ENCODE measurements around the gene DMPK.

The DMPK gene

DNA sequence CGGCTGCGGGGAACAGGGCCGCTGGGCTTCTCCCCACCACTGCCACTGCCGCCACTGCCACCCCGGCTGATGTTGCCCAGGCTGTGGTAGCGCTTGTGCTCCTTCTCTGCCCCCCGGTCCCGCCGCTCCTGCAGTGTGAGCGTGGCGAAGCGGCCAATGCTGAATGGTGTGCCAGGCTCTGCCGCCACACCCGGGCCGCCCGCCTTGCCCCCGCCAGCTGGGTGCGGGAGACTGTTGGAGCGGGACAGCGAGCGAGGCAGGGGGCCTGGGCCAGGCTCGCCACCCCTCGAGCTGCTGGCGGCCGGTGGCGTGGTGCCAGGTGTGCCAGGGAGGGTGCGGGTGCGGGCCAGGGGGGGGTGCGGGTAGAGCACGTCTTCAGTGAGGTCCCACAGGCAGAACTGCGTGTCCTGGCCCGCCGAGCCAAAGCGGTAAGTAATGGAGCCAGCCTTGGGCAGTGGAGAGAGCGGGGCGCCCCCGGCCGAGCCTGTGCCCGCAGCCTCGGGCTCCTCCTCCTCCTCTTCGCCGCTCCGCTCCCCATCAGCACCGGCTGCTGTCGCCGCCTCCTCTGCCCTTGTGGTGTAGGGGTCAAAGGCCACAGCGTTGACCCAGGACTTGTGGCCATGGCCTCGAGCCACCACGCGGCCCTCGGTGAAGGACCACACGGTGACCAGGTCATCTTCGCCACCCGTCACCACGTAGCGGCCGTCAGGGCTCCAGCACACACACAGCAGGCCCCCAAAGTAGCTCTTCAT lies 3.7 kb upstream of the DMPK start:
- no peak for DNase-seq (ENCODE audit: low read depth in 3 of 3)

DNA sequence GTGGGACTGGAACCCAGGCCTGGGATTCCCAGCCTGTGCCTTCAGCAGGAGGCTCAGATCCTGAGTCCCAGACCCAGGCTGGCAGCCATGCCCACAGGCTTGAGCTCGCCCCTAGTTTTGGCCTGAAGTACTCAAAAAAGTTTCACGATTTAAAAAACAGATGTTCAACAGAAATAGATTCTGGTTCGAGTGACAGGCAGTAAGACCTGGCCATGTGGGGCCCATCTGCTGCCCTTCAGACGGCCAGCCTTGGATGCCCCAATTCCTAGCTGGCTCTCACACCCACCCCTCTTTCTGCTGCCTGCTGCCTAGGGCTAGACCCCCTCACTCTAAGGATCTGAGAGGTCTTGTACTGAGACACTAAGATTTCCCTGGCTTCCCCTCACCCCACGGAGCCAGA lies 2.8 kb upstream of the DMPK start:
- no peak for DNase-seq (ENCODE audit: low read depth in 3 of 3)

DNA sequence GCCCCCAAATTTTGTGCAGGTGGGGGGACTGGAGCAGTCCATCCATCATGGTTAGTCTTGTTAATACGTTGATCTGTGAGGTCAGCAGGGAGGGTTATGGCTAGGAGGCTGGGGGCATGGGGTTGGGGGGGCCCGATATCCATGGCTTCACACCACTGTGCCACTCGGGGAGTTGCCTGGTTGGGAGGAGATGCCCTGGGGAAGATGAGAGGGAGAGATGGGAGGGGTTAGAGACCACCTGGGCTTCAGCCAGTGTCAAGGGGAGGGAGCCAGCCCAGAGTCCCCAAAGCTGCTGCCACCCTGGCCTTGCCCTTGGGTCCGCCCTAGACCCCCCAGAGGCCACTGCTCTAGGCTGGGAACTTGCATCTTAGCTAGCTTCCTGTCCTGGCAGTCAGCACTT lies 1.8 kb upstream of the DMPK start:
- no peak for DNase-seq (ENCODE audit: low read depth in 3 of 3)

DNA sequence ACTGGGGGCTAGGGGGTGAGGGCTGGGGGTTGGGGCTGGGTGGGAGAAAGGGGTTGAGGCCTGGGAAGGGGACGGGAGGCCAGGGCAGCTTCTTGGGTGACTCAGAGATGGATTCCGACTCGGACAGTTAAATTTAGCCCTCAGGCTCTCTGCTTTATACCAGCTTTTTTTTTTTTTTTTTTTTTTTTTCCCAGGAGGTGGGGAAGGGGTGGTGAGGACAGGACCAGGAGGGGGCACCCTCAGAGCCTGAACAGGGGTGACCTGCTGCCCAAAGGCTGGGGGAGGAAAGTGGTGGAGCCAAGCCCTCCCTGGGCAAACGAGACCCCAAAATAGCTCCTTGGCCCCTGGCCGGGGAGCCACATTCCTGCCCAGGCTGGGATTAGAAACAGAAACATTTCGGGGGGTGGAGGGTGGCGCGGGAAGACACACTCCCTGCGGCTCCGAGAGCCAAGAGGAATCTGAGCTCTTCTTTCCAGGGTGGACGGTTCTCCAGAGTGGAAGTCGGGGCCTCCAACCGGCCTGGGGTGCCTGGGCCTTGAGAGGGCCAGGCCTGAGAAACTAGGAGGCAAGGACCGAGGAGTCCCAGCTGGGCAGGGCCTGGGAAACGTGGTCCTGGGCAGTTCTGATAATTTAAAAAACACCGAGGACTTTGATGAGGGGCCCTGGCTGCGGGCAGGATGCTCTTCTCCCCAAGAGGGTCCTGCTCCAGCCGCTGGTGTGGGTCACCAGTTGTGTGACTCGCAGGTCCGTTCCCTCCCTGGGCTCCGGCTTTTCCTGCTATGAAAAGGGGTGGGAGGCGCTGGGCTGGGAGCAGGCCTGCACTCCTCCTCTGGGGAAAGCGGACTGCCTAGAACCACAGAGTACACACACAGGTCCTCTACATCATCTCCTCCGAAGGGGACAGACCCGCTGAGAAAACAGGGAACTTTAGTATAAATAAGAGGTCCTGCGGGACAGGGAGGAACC lies 813 bp upstream of the DMPK start:
- DNase-seq (ENCODE audit: low read depth in 3 of 3), result no peak

DNA sequence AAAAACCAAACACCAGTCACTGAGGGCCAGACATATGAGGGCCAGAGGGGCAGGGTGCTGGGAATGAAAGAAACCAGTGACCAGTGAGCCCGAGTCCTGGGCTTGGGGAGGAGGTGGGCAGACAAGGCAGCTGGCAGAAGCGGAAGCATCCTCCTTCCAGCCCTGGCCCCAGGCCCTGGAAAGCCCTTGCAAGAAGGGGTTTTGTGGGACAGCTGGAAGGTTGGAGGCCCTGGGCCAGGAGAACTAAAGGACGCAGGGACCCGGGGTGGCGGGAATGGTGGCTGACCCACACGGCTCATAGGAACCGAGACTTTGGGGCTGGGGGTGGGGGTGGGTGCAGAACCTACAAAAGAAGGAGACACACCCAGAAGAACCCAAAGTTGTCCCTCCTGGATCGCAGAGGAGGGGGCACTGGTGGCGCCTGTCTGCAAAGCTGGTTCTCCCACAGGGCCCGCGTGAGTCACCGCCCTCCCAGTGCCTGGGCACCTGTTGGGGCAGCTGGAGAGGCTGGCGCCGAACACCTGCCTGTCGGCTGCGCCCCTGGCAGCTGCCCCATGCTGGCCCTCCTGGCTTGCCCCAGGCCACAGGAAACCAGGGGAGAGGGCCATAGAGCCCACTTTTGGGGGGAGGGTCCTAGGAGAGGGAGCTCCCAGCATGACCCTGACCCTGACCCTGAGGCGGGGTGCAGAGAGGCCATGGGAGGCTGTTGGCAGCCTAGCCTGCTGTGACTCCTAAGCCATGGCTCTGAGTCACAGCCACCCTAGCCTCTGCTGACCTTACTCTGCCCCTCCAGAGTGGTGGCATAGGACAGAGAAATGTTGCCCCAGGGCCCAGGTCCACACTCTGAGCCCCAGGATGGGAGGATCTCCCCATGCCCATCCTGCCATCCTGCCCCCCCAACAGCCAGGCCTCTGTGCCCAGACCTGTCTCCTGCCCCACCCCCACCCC lies 802 bp downstream of the DMPK start:
- no peak for DNase-seq (ENCODE audit: low read depth in 3 of 3)

DNA sequence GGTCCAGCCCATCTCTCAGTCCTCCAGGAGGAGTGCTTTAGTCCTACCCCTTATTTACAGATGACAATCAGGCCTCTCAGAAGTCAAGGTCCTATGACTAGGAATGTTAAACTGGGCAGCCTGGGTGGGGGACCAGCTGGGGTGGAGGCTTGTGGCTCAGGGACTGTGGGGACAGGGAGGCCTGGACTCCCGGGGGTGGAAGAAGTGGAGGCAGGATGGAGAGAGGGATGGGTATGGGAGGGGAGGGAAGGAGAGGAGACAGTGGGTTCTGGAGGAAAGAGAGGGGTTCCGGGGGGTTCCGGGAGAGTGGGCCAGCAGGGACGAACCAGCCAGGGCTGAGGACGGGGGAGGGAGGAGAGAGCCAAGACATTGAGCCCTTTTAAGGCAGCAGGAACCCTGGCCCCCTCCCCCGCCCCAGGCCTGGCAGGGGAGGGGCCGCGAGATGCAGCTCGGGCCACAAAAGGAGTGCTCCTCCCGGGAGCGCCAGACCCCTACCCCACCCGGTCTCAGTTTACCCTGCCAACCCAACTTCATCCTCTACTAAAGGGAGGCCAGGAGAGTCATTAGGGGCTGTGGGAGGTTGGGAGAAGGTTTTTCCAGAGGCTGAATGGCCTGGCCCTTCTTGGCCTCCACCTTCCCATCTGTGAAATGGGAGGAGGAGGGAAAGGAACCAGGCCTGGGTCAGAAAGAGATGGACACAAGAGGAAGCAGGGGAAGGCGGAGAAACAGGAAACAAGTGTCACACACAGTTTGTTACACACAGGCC lies 1.7 kb downstream of the DMPK start:
- no peak for DNase-seq (ENCODE audit: low read depth in 3 of 3)

DNA sequence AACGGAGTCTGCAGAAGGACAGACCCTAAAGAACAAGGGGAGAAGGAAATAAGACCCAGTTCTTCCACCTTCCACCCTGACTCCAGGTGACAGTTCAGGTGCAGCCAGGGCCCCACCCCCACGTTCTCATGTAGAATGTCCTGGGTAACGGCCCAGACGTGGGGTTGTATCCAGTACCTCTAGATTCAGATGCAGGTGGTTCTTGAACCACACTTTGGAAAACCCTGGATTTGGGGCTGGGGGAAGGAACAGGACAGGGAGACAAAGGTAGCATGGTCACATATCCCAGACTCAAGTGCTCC lies 2.2 kb downstream of the DMPK start:
- DNase-seq (ENCODE audit: low read depth in 3 of 3), result no peak

DNA sequence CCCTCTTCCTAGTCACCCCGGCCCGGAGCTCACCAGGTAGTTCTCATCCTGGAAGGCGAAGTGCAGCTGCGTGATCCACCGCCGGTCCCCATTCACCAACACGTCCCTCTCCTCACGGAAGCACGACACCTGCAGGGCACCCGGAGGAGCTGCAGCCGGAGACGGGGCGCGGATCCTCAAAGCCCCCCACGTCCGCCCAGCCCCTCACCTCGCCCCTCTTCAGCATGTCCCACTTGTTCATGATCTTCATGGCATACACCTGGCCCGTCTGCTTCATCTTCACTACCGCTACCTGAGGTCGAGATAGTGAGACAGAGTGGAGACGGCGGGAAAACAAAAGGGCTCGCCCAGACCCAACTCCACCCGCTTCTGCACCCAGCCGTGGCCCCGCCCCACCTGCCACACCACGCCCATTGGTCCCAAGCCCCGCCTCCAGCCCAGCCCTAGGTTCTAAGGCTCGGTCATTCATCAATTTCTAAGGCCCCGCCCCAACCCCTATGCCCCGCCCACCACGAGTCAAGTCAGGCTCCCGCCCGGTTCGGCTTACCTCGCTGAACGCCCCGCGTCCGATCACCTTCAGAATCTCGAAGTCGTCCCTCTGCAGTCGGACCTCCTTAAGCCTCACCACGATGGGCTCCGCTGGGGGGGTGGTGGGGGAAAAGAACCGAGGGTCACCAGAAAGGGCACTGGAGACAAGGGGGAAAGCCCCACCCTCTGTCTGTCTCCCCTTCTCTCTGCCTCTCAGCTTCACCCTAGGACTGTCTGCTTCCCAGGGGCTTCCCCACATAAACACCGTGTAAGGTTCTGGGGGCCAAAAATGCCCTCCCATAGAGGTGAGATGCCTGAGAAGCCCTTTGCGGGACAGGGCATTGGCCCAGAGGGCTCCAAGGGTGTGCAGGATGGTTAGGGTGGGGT lies 2.8 kb downstream of the DMPK start:
- DNase-seq (ENCODE audit: low read depth in 3 of 3), result peak; percentile 65 to 78 (median 71)

DNA sequence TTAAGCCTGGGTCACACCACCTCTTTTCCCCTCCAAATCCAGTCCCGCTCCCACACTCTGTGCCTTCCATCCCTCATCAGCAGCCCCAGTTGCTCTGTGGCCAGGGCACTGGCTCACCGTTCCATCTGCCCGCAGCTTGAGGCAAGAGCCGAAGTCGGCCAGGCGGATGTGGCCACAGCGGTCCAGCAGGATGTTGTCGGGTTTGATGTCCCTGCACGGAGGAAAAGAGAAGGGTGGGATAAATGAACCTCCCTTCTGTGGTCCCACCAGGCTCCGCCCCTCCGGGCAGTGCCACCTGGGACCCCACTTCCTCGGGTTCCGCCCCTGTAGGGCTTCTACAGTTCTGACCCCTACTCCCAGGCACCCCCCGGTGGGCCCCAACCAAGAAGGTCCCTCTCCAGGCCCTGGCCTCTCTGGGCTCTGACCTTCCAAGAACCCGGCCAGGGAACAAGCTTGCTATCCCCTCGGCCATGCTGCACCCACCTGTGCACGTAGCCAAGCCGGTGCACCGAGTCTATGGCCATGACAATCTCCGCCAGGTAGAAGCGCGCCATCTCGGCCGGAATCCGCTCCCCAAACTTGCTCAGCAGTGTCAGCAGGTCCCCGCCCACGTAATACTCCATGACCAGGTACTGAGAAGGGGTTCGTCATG lies 4.2 kb downstream of the DMPK start:
- DNase-seq (ENCODE audit: low read depth in 3 of 3), result no peak

DNA sequence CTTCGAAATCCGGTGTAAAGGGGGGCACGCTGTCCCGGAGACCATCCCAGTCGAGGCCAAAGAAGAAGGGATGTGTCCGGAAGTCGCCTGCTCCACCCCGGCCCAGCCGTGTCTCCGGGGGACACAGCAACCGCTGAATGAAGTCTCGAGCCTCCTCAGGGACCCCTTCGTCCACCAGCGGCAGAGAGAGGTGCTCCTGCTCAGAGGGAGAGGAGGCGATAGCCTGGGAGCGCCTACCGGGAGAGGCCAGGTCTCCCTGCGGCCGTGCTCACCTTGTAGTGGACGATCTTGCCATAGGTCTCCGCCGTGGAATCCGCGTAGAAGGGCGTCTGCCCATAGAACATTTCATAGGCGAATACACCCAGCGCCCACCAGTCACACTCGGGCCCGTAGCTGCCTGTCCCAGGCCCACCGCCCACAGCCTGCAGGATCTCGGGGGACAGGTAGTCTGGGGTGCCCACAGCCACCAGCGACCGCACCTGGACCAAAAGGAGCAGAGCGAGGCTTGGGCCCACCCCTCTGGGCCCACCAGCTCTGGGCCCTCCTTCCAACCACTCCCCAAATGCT lies 4.8 kb downstream of the DMPK start:
- no peak for DNase-seq (ENCODE audit: low read depth in 3 of 3)

DNA sequence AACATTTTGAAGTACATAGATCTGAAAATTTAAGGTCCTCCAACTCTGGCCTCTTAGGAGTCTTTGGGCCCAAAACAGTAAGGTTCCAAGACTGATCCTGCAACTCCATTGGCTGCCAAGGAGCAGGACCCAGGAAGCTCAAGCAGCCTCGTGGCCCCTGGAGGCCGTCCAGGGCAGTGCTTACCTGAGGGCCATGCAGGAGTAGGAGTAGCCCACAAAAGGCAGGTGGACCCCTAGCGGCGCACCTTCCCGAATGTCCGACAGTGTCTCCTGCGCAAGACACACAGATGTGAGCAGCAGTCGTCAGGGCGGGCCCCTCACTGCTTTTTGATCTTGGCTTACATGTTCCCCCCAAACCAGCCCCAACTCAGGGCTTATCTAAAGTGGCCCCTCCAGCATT lies 7.5 kb downstream of the DMPK start:
- DNase-seq (ENCODE audit: low read depth in 3 of 3), result no peak

DNA sequence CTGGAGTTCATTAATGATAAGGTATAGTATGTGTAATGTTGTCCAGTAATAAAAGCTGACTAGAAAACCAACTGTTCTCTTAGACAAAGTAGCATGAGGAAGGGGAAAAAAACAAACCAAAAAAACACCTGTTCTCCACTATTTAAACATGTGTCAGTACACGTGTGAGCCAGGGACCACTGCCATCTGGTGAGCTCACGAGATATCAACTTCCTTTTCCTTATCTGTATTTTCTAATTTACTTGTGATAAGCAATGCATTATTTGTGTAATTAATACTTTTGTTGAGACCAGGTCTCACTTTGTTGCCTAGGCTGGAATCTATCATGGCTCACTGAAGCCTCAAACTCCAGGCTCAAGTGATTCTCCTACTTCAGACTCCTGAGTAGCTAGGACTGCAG lies 8.9 kb downstream of the DMPK start:
- DNase-seq (ENCODE audit: low read depth in 3 of 3), result no peak

DNA sequence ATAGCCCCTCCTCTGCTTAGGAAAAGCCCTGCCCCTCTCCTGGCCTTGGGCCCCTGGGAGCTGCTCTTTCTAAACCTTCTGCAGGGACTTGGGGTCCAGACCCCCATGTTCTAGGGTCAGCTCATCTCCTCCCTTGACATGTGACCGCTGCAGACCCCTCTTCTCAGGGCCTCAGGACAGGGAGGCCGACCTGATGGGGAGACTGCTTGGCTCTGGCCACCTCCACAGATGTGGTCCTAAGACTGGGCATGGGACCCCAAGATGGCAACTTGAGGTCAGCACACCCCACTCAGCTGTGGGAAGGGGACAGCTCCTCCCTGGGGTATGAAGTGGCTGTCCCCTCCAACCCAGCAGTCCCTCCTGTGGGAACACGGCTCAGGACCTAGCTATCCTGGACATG lies 9.4 kb downstream of the DMPK start:
- no peak for DNase-seq (ENCODE audit: low read depth in 3 of 3)

DNA sequence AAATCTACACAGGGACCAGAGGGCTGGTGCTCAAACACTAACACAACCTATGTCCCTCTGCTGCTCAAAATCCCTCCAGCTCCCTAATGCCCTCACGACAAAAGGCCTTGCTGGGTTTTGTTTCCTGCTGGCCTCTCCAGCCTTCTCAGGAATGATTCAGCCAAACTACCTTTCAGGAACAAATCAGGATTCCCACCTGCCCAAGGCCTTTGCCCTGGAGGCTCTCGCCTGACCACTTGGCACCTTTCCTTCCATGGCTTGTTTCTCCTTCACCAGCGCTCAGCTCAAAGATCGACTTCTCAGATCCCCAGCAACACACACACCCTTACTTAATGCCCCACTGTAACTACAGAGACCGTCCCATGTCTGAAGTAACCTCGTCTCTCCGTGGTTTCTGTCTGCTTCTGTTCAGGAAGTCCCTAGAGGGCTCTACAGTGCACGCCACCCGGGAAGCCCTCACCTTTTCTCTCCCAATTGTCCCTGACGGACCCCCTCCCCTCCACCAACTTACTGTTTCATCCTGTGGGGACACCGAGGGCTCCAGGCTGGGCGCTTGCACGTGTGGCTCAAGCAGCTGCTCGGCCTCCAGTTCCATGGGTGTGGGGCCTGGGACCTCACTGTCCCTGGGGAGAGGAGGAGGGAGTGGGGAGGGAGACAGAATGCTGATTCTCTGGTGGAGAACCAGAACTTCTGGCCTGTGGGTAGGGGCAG lies 10.0 kb downstream of the DMPK start:
- DNase-seq (ENCODE audit: low read depth in 3 of 3), result no peak

DNA sequence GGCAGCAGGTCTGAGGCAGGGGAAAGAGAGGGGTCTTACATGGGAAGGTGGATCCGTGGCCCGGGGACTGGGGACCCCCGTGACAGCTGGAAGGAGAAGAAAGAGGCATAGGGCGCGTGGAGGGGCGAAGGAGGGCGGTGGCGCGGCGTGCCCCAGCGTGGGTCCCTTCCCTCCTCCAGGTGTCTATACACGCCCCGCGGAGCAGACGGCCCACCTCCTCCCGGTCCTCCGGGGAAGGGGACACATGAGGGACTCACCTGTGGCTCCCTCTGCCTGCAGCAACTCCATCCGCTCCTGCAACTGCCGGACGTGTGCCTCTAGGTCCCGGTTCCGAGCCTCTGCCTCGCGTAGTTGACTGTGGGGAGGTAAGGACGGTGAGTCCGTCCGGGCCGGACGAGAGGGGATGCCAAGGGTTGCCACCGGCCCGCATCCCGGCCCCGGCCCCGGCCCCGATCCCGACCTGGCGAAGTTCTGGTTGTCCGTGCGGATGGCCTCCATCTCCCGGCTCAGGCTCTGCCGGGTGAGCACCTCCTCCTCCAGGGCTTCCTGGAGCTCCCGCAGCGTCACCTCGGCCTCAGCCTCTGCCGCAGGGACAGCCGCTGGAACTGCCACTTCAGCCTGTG lies 10.9 kb downstream of the DMPK start:
- DNase-seq (ENCODE audit: low read depth in 3 of 3), result no peak

DNA sequence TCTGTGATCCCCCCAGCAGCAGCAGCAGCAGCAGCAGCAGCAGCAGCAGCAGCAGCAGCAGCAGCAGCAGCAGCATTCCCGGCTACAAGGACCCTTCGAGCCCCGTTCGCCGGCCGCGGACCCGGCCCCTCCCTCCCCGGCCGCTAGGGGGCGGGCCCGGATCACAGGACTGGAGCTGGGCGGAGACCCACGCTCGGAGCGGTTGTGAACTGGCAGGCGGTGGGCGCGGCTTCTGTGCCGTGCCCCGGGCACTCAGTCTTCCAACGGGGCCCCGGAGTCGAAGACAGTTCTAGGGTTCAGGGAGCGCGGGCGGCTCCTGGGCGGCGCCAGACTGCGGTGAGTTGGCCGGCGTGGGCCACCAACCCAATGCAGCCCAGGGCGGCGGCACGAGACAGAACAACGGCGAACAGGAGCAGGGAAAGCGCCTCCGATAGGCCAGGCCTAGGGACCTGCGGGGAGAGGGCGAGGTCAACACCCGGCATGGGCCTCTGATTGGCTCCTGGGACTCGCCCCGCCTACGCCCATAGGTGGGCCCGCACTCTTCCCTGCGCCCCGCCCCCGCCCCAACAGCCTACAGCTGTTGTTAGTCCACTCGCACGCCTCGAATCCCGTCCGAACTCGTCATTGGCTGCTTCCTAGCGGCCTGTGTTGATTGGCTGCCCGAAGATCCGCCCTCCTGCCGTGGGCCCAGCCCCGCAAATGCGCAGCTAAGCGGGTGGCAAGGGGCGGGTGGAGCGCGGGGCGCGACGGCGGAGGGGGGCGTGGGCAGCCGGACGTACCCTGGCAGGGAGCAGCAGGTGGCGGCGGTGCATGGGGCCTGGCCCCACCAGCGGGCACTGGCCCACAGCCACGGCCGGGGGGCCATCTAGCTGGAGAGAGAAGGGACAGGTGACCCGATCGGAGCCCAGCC lies 11.8 kb downstream of the DMPK start:
- peak; percentile 85 to 91 (median 87) for DNase-seq (ENCODE audit: low read depth in 3 of 3)

DNA sequence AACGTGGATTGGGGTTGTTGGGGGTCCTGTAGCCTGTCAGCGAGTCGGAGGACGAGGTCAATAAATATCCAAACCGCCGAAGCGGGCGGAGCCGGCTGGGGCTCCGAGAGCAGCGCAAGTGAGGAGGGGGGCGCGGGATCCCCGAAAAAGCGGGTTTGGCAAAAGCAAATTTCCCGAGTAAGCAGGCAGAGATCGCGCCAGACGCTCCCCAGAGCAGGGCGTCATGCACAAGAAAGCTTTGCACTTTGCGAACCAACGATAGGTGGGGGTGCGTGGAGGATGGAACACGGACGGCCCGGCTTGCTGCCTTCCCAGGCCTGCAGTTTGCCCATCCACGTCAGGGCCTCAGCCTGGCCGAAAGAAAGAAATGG lies 12.5 kb downstream of the DMPK start:
- peak in 2 of 3 experiments; percentile 22 to 42 for DNase-seq (ENCODE audit: low read depth in 3 of 3)
